Fibroblast of skin of right biceps (primary cell): Measurements from ENCODE around the gene KDF1.
"Not testable (repeated sequence)": the region's sequence is repeated elsewhere in the genome, so short reads cannot be mapped to it uniquely, and the experiment has no call there.

Experiments used
- DNase-seq: peaks from one replicate; pipeline ENCODE4 v3.0.0-alpha.2; 2013

KDF1 gene

DNA sequence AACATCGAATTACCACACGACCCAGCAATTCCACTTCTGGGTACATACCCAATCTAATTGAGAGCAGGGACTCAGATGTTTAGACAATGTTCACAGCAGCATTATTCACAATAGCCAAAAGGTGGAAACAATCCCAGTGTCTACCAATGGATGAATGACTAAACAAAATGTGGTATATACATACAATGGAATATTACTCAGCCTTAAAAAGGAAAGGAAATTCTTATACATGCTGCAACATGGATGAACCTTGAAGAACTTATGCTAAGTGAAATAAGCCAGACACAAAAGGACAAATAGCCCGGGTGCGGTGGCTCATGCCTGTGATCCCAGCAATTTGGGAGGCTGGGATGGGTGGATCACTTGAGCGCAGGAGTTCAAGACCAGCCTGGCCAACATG, 6.9 kb downstream of the KDF1 start:
- DNase-seq, result no peak

- no peak for DNase-seq
Measured at GRCh38 chr1:26951821-26952497, 8.3 kb downstream of the KDF1 start.

DNA sequence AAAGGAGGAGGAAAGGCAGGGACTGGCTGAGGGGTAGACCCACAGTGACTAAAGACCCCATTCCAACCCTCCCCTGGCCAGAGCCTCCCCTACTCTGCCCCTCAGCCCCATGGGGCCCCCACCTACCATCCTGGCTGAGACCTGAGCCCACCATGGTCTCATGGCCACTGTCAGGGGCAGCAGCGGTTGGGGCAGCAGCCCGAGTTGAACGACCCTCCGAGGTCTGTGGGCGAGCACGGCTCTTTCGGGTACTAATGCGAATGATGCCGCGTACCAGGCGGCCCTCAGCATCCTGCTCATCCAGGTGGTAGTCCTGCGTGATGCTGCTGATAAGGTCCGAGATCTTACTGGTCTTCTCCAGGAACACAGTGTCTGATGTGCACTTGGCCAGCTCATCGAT, 9.1 kb downstream of the KDF1 start:
- DNase-seq, result no peak

DNA sequence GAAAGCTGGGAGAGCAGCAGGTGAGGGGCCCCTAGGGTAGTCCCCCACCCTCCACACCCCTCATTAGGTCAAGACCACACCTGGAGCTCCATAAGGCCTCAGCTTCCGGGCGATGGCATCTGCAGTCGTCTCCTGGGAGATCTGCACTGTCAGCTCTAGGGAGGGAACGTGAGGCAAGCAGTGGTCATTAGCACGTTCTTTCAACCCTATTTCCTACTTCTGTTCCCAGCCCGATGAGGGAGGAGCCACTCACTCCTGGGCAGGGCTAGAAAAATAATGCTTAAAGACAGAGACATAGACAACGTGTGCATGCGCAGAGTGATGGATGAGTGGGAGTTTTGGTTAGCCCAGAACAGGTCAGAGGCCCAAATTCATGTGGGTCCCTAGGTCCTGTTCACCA, 9.7 kb downstream of the KDF1 start:
- DNase-seq, result no peak

GRCh38 chr1:26949926-26950319, 10.3 kb downstream of the KDF1 start:
- DNase-seq, result no peak

DNA sequence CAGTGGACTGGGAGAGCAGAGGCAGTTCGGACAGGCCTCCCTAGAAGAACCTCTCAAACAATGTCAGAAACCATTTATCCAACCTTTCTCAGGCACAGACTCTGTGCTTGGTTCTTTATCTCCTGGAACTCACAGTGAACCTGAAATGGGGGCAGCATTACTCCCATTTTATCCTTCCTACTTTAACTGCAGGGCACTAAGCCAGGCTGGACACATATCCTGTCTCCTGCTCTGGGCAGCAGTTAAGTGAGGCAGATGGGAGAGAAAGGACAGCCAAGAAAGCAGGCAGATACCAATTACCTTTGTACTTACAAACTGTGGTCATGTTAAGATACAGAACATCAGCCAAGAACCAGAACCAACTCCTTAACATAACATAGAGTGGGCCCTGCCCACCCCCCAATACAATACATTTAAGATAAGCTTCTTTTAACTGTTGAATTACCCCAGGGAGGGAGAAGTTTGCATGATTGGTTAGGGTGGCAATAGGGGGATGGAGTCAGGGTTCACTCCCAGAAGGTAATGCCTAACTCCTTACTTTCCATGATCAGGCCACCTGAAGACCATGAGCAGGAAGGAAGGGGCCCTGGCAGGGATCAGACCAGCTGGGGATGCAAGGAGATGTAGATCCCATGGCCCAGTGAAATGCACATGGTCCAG, 10.9 kb downstream of the KDF1 start:
- DNase-seq, result no peak

GRCh38 chr1:26948725-26949057, 11.6 kb downstream of the KDF1 start:
- DNase-seq, result not testable (repeated sequence)

- DNase-seq, result no peak
Measured at GRCh38 chr1:26946270-26946669, 14.0 kb downstream of the KDF1 start.

GRCh38 chr1:26945728-26946127, 14.5 kb downstream of the KDF1 start:
- DNase-seq, result no peak

DNA sequence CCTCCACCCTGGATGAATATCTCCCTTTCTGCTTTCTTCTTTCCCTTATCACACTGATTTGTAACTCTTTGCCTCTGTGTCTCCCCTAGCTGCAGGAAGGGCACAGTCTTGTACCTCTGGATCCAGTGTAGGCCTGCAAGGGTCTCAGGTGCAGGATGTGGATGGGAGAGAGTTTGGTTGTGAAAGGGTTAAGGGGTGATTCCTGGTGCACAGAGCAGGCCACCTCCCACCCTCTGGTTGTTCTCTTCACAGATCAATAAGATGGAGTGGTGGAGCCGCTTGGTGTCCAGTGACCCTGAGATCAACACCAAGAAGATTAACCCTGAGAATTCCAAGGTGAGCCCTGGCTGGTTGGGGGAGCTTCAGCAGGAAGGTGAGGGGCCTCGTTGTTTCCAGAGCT, 15.1 kb downstream of the KDF1 start:
- DNase-seq, result no peak

- DNase-seq, result no peak
Measured at GRCh38 chr1:26942656-26943055, 17.6 kb downstream of the KDF1 start.

DNA sequence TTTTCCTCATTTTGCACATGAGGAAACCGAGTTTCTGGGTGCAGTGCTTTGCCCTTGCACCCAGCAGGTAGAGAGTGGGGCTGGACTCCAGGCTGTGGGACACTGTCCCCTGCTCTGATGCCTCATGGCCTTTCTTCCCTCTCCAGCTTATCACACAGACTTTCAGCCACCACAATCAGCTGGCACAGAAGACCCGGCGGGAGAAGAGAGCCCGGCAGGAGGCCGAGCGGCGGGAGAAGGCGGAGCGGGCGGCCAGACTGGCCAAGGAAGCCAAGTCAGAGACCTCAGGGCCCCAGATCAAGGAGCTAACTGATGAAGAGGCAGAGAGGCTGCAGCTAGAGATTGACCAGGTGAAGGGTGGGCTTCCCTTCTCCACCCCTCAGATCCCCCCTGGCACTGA, 19.0 kb downstream of the KDF1 start:
- no peak for DNase-seq

DNA sequence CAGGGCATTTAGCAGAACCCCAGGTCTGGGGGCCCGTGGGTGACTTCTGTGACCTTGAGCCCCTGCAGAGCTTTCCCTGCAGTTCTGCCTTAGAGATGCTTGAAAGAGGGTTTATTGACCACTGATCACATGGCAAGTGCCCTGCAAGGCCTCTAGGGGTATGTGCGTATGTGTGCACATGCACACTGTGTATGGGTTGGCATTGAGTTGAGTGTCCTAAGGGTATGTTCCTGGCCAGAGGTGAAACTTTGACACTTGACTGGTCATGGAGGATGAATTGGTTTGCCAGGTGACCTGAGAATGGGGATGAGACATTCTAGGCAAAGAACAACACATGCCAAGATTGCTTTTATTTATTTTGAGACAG, 21.6 kb downstream of the KDF1 start:
- no peak for DNase-seq

DNA sequence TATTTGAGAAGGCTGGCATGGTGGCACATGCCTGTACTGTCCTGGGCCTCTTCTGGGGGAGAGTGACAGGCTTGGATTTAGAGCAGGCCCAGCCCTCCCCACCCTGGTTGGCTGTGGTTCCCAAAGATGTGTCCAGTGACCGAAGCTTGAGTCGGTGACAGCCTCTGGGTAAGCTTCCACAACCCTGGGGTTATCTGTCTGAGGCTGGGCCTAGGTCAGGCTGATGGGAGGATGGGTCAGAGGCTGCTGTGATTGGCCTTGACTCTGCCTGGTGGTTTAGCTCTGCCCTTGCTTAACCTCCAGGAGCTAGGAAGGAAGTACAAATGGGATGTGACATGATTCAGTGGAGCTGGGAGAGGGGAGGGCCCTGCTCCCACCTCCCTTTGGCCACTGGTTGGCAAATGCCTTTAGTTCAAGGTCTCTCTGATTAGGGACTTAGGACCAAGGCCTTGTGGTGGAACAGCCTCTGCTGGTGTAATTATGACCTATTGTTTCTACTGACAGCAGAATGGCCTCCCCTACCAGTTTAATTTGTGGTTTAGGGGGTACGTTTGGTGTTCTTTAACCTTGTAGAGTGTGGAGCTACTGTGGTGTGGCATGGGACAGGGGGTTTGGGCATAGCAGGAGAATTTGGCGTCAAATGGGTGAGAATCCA, 22.1 kb downstream of the KDF1 start:
- DNase-seq, result no peak

- DNase-seq, result no peak
Measured at GRCh38 chr1:26936823-26937222, 23.4 kb downstream of the KDF1 start.

- DNase-seq, result no peak
Measured at GRCh38 chr1:26932531-26932930, 27.7 kb downstream of the KDF1 start.

DNA sequence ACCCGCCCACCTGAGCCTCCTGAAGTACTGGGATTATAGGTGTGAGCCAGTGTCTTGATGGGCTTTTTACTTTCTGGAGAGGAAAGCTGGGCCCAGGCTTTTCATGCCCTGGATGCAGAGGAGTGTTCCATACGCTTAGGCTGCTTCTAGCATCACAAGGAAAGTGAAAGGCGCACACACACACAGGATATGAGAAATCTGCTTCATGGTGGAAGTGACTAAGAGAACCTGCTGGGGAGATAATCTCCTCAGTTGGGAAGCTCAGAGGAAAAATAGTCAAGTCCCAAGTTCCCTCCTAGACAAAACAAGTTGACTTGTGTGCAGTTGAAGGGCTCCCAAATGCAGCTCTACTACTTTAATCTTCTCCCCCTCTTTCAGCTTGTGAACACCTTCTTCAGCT, 36.6 kb downstream of the KDF1 start:
- peak; percentile 13 for DNase-seq

GRCh38 chr1:26922901-26923300, 37.4 kb downstream of the KDF1 start:
- no peak for DNase-seq

- DNase-seq, result no peak
Measured at GRCh38 chr1:26922431-26922729, 37.9 kb downstream of the KDF1 start.

GRCh38 chr1:26921540-26922430, 38.5 kb downstream of the KDF1 start, which contains the start of gene NUDC:
TSS of gene NUDC (plus strand) at chr1:26921743. CDS start at chr1:26921849, 106 bp downstream.
- peak; percentile 96 for DNase-seq

DNA sequence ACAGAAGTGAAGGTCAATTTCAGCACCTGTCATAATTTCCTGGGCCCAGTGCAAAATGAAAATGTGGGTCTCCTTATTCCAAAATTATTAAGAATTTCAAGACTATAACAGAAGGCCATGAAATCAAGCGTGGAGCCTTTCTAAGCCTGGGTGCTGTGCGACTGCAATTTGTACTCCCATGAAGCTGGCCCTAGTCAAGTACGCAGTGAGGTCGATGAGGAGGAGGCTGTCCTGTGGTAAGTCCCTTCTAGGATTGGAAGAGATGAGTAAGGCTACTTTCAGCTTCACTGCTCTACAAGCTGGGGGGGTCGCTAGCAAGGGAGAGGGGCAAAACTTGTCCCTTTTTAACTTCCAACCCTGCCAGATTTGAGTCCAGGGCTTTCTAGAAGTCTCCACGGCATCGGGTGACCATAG, 39.1 kb downstream of the KDF1 start:
- DNase-seq, result no peak

- DNase-seq, result no peak
Measured at GRCh38 chr1:26915204-26915842, 44.9 kb downstream of the KDF1 start.
